NK-92 (cell line): ENCODE results near the gene PRR36.
A peak's percentile ranks its signal among the peaks of the same experiment; 100 is the strongest.
"Not testable (repeated sequence)": the region's sequence is repeated elsewhere in the genome, so short reads cannot be mapped to it uniquely, and the experiment has no call there.

Experiments used
- DNase-seq: peaks from one replicate; lab custom pipeline; 2025; ENCODE audit not compliant: unreplicated experiment; lab: John Stamatoyannopoulos, UW

PRR36 gene

DNA sequence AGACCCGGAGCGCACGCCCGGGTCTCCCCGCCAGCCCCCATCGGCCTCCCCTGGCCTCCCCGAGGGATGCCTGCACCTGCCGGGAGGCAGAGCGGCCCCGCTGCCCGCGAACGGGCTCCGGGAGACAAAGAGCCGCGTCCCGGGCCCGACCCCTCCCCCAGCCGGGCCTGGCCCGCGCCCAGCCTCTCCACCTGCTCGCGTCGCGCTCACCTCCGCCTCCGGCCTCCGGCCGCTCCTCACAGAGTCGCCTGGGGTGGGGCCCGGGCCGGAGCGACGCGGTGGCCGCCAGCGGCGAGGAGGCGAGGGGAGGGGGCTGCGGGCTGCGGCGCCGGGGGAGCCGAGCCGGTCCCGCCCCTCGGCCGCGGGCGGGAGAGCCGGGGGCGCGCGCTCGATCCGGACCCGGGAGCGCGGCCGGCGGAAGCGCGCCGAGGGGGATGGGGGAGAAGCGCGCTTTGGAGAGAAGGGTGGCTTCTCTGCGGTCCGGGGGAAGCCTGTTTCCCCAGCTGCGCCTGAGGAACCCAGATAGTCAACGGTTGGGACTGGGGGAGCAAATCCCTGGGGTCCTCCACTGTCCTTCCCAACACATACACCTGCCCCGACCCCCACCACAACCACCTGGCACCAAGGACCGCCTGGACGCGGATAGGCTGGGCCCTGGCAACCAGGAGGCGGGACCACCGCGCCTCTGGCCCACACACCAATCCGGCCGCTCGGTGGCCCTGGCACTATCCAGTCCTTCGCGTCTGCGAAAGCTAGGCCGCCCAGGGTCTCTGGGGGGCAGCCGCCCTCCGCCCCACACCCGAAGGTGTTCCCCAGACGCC lies at the start of gene PRR36:
Gene PRR36 (minus strand): TSS at position 315 of the 821 bp plus-strand sequence. CDS start 701 bp downstream, outside the sequence.
- no peak for DNase-seq

DNA sequence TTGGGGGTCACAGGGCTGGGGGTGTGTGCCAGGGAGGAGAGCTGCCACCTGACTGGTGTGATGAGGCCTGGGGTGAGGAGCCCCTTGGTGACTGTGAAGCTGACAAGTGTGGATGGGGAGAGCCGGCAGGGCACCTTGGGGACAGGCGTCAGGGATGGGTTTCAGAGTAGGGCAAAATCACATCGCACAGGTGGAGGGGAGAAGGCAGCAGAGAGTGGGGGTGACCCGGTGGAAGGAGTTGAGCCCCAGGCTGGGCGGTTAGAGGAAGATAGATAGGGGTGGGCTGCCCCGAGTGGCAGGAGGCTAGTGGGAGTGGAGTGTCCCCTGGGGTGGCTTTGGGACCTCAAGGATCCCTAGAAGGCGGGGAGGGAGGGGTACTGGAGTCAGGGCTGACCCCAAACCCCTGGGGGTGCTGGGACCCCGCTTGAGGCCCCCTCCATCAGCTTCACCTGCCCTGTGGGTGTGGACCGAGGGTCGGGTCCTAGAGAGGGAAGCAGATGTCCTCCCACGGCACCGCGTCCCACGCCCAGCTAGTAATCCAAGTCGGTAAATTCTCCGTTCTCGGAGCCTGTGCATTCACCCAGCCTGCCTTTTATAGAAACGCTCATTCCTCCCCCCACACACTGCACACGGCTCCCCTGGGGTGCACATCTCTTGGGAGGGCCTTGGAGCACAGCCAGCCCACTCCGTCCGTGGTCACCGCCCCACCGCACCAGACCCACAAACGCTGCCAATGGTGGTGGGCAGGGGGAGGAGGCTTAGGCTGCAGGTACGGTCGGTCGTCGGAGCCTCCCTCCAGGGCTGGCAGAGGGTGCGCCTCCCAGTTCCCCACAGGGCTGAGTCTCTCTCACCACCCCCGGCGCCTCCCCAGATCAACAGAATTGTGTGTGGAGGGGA lies 49.4 kb upstream of the PRR36 start:
- DNase-seq = no peak

DNA sequence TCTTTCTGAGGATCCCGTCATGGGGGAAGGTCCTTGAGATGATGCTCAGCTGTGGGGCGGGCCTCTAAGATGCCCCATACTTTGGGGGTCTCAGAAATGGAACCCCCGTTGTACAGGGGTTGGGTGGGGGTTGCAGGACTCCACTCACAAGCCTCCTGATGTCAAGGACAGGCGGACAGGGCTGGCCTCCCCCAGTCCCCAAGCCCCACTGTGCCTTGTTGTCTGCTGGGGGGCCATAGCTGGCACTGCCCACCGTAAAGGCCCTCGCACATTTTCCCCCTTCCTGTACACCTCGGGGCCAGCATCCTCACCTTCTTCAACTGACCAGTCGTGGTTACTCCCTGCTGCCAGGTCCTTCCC lies 48.6 kb upstream of the PRR36 start:
- no peak for DNase-seq

DNA sequence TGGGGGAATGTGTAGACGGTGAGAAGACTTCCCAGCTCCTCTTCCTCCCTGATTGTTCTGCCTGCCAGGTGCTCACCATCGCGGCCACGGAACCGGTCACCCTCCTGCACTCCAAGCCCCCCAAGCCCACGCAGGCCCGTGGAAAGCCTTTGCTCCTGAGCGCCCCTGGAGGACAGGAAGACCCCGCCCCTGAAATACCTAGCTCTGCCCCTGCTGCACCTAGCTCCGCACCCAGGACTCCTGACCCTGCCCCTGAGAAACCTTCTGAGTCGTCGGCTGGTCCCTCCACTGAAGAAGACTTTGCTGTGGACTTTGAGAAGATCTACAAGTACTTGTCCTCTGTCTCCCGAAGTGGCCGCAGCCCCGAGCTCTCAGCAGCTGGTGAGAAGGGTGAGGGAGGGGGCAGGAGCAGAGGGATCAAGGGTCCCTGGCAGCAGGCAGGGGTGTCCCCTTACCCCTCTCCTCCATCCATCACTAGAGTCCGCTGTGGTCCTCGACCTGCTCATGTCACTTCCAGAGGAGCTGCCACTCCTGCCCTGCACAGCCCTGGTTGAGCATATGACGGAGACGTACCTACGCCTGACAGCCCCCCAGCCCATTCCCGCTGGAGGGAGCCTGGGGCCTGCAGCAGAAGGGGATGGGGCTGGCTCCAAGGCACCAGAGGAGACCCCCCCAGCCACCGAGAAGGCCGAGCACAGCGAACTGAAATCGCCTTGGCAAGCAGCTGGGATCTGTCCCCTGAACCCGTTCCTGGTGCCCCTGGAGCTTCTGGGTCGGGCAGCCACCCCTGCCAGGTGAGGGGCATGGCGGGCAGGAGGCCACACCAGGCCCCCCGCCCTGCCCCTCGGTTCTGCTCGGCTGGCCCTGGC lies 48.0 kb upstream of the PRR36 start:
- DNase-seq = no peak

DNA sequence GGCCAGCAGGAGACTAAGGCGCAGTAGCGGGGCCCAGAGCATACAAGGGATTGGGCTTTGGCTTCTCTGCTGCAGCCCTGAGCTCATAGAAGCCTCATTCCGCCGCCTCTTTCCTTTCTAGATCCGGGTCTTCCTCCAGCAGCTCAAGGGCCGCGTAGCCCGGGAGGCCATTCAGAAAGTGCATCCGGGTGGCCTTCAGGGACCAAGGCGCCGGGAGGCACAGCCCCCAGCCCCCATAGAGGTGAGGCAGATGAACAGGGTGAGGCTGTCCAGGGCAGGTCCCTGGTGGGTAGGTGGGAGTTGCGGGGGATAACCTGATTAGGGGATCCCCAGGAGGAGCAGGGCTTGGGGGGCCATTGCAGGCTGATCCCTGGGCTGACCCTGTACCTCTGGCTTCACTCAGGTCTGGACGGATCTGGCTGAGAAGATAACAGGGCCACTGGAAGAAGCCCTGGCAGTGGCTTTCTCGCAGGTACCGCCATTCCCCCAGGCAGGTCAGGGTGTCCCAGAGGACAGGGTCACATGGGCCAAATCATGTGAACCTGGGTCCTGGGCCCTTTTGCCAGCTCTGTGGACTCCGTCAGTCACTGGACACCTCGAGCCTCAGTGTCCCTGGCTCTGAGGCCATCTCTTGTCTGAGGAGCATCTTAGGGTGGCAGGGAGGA lies 47.2 kb upstream of the PRR36 start:
- no peak for DNase-seq

DNA sequence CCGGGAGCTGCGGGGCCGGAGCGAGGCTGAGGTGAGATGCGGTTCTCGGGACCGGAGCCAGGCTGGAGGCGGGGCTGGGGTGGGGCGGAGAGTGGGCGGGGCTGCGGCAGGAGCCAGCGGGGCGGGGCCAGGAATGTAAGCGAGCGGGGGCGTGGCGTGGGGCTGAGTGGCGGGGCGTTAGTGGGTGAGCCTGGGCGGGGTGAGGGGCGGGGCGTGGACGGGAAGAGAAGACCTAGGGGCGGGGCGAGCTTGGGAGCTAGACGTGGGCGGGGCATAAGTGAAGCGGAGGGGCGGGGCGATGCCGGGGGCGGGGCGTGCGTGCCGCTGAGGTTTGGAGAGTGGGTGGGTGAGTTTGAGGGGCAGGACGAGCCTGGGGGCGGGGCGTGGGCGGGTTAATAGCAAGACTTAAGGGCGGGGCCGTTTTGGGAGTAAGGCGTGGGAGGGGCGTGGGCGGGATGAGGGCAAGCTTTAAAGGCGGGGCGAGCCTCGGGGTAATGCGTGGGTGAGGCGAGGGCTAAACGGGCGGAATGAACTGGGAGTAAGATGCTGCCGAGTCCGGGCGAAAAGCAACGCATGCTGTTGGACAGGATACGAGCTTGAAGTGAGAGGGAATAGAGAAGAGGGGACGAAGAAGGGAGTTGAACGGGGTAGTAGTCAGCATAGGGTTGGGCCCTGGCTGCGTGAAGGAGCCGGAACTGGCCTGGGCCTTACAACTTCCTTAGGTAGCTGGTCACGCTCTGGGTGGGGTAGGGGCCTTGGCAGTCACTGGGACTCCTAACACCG lies 46.5 kb upstream of the PRR36 start:
- peak; percentile 98 for DNase-seq

DNA sequence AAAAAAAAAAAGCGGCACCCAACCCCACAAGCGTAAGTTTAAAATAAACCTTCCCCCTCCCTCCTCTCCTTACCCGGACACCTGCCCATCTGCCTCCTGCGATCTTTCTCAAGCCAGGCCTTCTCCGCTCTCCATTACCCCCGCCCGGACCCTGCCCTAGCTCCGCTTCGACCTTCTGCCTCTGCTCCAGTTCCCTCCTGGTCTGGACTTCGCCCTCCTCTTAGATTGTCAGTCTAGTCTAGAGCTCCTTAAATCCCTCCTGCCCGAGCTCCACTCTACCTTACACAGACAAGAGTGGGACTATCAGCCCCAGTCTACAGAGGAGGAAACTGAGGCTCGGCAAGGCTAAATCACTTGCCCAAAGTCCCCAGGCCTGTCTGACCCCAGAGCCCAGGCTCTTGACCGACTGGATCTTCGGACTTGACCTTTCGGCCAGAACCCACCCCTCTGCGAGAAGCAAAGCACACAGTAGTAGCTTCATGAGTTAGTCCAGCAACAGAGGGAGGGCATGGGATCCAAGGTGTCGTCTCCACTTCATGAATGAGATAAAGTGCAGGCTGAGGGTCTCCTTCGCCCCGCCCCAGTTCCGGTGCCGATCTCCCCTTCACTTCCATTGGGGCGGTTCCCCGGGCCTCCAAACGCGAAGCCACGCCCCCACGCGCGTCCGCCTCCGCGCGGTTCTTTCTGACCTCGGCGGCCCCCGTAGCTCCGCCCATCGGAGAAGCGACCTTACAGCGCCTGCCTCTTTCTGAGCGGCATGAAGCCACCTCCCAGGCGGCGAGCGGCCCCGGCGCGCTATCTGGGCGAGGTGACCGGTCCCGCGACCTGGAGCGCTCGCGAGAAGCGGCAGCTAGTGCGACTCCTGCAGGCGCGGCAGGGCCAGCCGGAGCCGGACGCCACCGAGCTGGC lies 45.7 kb upstream of the PRR36 start, which contains the start of gene SNAPC2:
Gene SNAPC2 (plus strand): TSS at position 729 of the 909 bp plus-strand sequence. CDS start 29 bp downstream, at position 758.
- peak; percentile 56 for DNase-seq

DNA sequence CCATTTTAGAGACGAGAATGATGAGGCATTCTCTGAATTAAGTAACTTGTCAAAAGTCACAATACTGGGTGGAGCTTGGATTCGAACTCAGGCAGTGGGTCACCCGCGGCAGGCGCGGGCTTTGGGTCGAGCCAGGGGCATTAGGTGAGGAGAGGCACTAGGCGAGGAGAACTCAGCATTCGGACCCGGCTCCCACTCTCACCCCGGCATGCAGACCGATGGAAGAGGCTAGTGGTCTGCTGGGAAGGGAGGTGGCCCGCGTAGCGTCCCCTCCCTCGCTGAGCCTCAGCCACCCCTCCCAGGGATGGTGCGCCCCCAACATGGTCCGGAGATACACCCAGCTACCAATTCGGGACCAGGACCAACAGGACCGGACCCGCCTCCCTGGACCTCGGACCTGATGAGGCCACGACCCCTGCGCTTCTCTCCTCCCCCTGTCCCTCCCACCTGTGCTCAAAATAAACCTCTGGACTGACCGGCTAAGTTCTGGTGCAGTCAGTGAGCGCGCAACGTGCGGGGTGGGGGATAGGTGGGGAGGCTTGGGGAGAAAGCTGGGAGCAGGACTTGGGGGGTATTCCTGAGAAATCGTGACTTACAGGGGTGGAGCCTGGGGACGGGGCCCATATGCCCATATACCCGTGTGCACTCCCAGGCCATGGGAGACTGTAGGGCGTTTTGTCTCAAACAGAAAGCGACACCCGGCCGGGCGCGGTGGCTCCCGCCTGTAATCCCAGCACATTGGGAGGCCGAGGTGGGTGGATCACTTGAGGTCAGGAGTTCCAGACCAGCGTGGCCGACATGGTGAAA lies 44.6 kb upstream of the PRR36 start:
- DNase-seq = no peak

DNA sequence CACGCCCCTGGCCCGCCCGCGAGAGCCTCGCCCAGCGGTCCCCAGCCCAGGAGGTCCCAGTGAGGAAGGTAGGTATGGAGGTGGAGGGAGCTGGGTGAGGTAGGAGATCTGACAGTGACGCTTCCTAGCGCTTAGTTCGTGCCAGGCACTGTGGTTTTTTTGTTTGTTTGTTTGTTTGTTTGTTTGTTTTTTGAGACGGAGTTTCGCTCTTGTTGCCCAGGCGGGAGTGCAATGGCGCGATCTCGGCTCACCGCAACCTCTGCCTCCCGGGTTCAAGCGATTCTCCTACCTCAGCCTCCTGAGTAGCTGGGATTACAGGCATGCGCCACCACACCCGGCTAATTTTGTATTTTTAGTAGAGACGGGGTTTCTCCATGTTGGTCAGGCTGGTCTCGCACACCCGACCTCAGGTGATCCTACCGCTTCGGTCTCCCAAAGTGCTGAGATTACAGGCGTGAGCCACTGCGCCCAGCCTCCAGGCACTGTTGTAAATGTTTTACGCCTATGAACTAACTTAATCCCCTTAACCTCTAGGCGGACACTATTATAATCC lies 43.9 kb upstream of the PRR36 start:
- not testable (repeated sequence) for DNase-seq

DNA sequence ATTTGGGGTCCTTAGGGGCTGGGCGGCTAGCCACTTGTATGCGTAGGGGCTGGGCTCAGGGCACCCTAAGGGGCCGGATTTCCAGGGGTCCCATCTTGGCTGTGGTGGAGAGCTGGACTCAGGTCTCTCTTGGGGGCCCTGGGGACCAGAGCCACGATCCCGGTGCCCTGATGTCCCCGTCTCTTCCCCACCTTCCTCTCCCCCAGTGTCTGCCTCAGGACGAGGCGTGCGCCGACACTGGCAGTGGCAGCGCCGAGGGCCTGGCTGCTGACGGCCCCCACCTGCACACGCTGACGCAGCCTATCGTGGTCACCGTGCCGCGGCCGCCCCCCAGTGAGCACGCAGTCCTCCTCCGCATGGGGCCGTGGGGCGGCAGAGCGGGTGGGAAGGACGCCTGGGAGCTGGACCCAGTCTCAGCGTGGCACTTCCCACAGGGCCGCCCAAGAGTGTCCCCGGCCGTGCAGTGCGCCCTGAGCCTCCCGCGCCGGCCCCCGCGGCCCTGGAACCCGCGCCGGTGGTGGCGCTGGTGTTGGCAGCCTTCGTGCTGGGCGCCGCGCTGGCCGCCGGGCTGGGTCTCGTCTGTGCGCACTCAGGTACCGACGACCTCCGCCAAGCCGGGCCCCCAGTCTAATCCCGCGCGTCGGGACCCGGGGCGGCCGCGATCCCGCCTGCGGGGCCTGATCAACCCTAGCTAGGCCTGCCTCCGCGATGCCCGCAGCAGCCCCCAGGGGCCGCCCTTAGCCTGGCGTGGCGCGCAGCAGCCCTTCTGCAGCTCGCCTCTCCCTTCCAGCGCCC lies 43.3 kb upstream of the PRR36 start:
- DNase-seq = no peak

DNA sequence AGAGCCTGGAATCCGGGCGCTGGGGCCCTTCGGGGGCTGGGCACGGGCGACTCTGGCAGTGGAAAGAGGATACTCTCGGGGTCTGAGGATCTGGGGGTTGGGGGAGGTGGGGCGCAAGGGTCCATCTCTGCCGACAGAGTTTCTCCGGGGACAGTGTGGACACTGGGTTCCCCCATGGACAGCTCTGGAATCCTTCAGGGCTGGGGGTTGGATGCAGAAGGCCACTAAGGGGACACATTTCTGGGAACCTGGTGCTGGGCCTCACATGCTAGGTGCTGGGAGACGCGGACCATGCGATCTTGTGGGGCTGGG lies 42.7 kb upstream of the PRR36 start:
- no peak for DNase-seq

DNA sequence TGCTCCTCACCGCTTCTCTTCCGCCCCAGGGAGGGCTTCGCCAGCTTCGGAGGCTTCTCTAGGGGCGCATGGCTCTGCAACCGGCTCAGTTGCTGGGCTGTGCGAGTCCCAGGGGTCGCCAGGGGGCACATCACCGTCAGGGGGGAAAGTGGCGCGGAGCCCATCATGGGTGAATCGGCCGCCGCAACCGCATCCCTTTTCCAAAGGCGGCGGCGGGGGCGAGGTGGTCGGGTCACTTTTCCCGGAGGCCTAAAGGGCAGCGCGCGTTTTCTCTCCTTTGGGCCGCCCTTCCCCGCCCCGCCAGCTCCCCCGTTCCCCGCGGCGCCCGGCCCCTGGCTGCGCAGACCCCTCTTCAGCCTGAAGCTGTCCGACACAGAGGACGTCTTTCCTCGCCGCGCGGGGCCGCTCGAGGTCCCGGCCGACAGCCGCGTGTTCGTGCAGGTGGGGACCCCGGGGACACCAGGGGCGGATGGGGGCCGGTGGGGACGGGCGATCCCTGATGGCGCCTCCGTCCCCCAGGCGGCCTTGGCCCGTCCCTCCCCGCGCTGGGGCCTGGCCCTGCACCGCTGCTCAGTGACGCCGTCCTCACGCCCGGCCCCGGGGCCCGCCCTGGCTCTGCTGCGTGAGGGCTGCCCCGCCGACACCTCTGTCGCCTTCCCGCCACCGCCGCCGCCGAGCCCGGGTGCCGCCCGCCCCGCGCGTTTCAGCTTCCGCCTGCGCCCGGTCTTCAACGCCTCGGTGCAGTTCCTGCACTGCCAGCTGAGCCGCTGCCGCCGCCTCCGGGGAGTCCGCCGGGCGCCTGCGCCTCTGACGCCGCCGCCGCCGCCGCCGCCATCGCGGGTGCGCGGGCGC lies 42.1 kb upstream of the PRR36 start:
- no peak for DNase-seq

DNA sequence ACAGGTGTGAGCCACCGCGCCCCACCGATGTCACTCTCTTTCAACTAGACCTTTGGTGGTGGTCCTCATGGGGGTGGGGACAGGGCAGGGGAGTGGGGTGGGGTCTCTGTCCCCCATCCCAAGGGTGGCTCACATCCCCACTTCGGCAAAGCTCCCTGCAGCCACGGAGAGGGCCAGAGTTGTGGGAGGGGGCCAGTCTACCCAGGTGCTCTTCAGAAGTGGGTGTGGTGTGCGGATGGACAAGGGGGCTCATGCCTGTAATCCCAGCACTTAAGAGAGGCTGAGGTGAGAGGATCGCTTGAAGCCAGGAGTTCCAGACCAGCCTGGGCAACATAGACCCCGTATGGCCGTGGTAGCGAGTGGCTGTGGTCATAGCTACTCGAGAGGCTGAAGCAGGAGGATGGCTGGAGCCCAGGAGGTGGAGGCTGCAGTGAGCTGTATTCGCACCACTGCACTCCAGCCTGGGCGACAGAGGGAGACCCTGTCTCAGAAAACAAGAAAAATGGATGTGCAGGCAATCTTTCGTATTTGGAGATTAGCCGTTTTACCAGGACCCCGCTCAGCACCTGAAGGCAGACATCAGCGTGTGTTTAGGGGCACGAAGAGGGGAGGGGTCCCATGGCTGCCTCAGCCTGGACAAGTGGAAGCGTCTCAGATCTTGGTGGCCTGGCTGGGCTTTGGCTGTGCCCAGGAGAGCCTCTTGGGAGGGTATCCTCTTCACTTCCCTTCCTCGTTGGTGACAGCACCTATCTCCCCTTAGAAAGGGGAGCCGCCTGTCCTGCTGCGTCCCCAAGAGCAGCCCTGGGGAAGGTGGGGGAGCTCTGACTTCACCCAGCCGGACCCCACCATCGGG lies 41.3 kb upstream of the PRR36 start:
- DNase-seq = no peak

DNA sequence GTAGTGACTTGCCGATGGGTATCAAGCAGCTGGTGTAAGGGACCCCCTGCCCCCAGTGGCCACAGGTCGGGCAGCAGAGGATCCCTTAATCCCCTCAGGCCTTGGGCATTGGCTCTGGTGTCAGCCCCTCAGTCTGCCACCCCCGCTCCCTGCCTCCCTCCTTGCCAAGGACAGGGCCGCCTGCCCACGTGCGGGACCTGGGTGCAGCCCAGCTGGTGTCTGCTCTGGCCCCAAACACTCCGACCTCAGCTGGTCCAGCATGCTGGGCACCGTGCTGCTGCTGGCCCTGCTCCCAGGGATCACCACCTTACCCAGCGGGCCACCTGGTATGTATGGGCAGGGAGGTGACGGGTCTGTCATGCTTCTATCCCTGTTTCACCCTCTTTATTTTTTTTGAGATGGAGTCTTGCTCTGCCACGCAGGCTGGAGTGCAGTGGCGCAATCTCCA lies 40.4 kb upstream of the PRR36 start, which contains the start of gene TGFBR3L:
Gene TGFBR3L (plus strand): TSS at position 233 of the 448 bp plus-strand sequence.
- no peak for DNase-seq

DNA sequence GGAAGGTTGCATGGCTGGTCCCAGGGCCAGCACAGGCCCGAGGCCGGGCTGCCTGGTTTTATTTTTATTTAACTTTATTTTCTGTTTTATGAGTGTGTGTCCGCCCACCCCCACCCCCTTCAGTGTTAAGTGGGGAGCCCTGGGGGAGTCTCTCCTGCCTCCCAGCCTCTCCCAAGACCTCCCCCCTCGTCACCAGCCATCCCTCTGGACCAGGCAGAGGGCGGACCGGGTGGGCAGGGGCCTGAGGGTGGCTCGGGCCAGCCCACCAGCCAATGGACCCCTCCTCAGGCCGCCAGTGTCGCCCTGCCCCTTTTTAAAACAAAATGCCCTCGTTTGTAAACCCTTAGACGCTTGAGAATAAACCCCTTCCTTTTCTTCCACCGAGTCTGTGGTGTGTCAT lies 39.9 kb upstream of the PRR36 start:
- DNase-seq = no peak
